ENCODE measurements around the gene GLRX2. TPM values are rescaled to one million over a fixed set of nuclear protein-coding genes. Genes with fewer than 3 reads are reported as not detected.

Gene GLRX2
- polyA plus RNA-seq, 3 donors, result 13.1 to 13.3 (median 13.3) TPM

Other genes starting within 250 kb of the GLRX2 start
- gene UCHL5, start 46.1 kb downstream of the GLRX2 start, polyA plus RNA-seq (ENCODE audit: insufficient read length in 3 of 3), result 10 to 100 TPM; 36.9 to 48.7 (median 43.3) TPM
- gene RO60, start 45.8 kb downstream of the GLRX2 start, polyA plus RNA-seq (ENCODE audit: insufficient read length in 3 of 3), result 10 to 100 TPM; 38.8 to 51.6 (median 45.6) TPM
- 10 to 100 TPM; 41.4 to 46.1 (median 42.1) TPM for gene CDC73, start 16.6 kb upstream of the GLRX2 start, polyA plus RNA-seq (ENCODE audit: insufficient read length in 3 of 3)
- 10 to 100 TPM; 14.0 to 16.2 (median 15.1) TPM for gene B3GALT2, start 81.2 kb upstream of the GLRX2 start, polyA plus RNA-seq (ENCODE audit: insufficient read length in 3 of 3)

Data from renal cortex interstitium (tissue), 3 donors.